KMS-11 (cell line): ENCODE results near the gene SPACA6.

Experiments used
- H2AFZ ChIP-seq: fragments of 200-600 bp; sonication (generic); 2 replicates; pipeline ENCODE4 v1.6.1; 2016; ENCODE audit warnings: antibody characterized with exemption, mixed run types, low read depth
- H3K27ac ChIP-seq: fragments of 200-600 bp; sonication (generic); 2 replicates; pipeline ENCODE4 v1.6.1; 2016; ENCODE audit warnings: mild to moderate bottlenecking, mixed run types
- H3K27me3 ChIP-seq: fragments of 200-600 bp; sonication (generic); 2 replicates; pipeline ENCODE4 v1.6.1; 2017; ENCODE audit warnings: mild to moderate bottlenecking, low read depth, mixed run types, moderate library complexity; ENCODE audit not compliant: insufficient read depth
- H3K36me3 ChIP-seq: fragments of 200-600 bp; sonication (generic); 2 replicates; pipeline ENCODE4 v1.6.1; 2017; ENCODE audit warnings: mild to moderate bottlenecking, mixed run types; ENCODE audit not compliant: insufficient read depth
- H3K4me1 ChIP-seq: fragments of 200-600 bp; sonication (generic); 2 replicates; pipeline ENCODE4 v1.6.1; 2016; ENCODE audit warnings: mild to moderate bottlenecking, low read depth, mixed run types; ENCODE audit not compliant: poor library complexity, severe bottlenecking
- H3K4me2 ChIP-seq: fragments of 200-600 bp; sonication (generic); 2 replicates; pipeline ENCODE4 v1.7.0; 2016; ENCODE audit warnings: mild to moderate bottlenecking, mixed run types
- H3K4me3 ChIP-seq: fragments of 200-600 bp; sonication (generic); IDR thresholded peaks from 2 replicates; pipeline ENCODE4 v1.6.1; 2017; ENCODE audit warnings: low read depth, low read length, mixed read lengths; ENCODE audit not compliant: insufficient read depth
- H3K79me2 ChIP-seq: fragments of 200-600 bp; sonication (generic); 2 replicates; pipeline ENCODE4 v1.6.1; 2016; ENCODE audit warnings: low read depth, mixed run types; ENCODE audit not compliant: insufficient read depth
- H3K9ac ChIP-seq: fragments of 200-600 bp; sonication (generic); 2 replicates; pipeline ENCODE4 v1.6.1; 2016; ENCODE audit warnings: mild to moderate bottlenecking, mixed run types
- H4K20me1 ChIP-seq: fragments of 200-600 bp; sonication (generic); 2 replicates; pipeline ENCODE4 v1.6.1; 2016; ENCODE audit warnings: mild to moderate bottlenecking, mixed run types; ENCODE audit not compliant: insufficient read depth
- CTCF ChIP-seq: fragments of 200-600 bp; sonication (generic); conservative IDR thresholded peaks from 2 replicates; pipeline ENCODE4 v1.6.1; 2017; ENCODE audit warnings: low read depth, mild to moderate bottlenecking, antibody characterized with exemption, low read length, moderate library complexity, mixed read lengths

SPACA6 gene

DNA sequence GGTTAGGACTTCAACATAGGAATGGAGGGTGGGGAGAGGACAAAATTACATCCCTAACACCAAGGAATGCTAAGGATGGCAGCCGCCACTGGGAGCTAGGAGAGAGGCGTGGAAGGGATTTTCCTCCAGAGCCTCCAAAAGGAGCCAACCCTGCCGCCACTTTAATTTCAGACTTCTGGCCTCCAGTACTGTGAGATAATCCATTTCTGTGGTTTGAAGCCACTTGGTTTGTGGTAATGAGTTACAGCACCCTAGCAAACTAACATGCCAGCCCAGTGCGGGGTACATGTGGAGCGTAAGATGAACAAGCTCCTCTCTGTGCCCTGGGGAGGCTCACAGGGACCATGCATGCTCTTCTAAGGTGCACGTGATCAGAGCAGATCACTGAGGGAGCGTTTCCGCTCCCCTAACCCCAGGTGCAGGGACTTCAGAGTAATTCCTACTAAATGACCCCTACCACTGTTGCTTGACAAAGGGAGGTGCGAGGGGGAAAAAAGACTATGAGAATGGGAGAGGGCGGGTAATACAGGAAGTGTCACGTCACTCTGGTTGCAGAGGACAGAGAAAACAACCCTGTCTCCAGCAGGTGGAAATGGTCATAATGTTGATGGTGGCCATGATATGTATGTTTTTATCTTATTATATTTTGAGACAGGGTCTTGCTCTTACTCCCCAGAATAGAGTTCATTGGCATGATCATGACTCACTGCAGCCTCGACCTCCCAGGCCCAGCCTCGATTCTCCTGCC lies 46.5 kb downstream of the SPACA6 start:
- no peak for TF ChIP-seq CTCF
- no peaks in the 10 kb centered on the region for H3K36me3 ChIP-seq
- no peak overlapping the region for H3K4me2 ChIP-seq
- no peak overlapping the region for H3K4me3 ChIP-seq
- no peak overlapping the region for H2AFZ ChIP-seq
- H3K27me3 ChIP-seq = no peaks in the 10 kb centered on the region
- no peaks in the 10 kb centered on the region for H3K79me2 ChIP-seq
- no peaks in the 10 kb centered on the region for H4K20me1 ChIP-seq
- H3K9ac ChIP-seq = no peak overlapping the region
- no peaks in the 10 kb centered on the region for H3K4me1 ChIP-seq
- no peak overlapping the region for H3K27ac ChIP-seq

- TF ChIP-seq CTCF = no peak
These were observed 47.2 kb downstream of the SPACA6 start for GRCh38 chr19:51740356-51740755.

DNA sequence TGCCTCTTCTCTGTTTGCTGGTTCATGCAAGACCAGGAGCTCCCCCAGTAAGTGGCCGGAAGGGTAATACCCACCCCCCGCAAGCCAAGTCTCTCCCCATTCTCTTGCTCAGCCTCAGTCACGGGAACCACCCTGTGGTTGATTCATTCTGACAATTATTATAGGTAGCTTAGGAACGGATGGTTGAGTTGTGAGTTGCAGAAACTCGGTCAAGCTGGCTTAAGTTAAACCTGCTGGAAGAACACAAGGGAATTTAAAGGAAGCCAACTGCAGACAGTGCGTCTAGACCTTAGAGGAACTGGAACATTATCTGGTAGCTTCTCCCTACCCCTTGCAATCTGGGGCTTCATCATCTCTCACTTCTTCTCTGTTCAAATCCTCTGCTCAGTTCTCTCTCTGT lies 49.7 kb downstream of the SPACA6 start:
- Histone ChIP-seq H3K79me2 (no peaks in the 10 kb centered on the region), H2AFZ (no peak overlapping the region), H3K27ac (no peak overlapping the region), H4K20me1 (no peaks in the 10 kb centered on the region), H3K4me3 (no peak overlapping the region), H3K36me3 (no peaks in the 10 kb centered on the region), H3K4me1 (no peaks in the 10 kb centered on the region), H3K4me2 (no peak overlapping the region), H3K27me3 (no peaks in the 10 kb centered on the region), H3K9ac (no peak overlapping the region)
- TF ChIP-seq CTCF = no peak

More at GRCh38 chr19:51740356-51740755, 47.2 kb downstream of the SPACA6 start:
- H3K4me3 ChIP-seq = no peak overlapping the region
- no peak overlapping the region for H3K9ac ChIP-seq
- no peak overlapping the region for H3K4me2 ChIP-seq
- H3K27ac ChIP-seq = no peak overlapping the region
- H3K36me3 ChIP-seq = no peaks in the 10 kb centered on the region
- H2AFZ ChIP-seq = no peak overlapping the region
- no peaks in the 10 kb centered on the region for H3K79me2 ChIP-seq
- no peaks in the 10 kb centered on the region for H3K27me3 ChIP-seq
- no peaks in the 10 kb centered on the region for H3K4me1 ChIP-seq
- H4K20me1 ChIP-seq = no peaks in the 10 kb centered on the region

DNA sequence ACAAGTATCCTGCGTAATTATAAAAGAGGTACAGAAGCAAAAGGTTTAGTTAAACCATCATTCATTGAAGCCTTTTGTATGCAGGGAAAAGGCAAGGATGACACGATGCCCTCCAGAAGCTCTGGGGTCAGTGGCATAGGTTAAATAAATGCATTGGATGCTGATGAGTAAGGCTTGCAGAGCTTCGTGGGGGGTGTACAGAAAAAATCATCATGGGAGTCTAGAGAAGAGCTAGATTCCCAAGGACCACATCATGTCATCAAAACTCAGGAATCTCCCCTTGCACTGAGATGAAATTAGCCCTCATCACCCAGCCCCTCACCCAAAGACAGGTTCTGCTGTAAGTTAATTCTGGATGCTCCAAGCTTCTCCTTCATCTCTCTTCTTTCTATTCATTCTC lies 50.3 kb downstream of the SPACA6 start:
- H3K4me2 ChIP-seq = no peak overlapping the region
- H3K36me3 ChIP-seq = no peaks in the 10 kb centered on the region
- H3K79me2 ChIP-seq = no peaks in the 10 kb centered on the region
- no peak overlapping the region for H2AFZ ChIP-seq
- H3K27me3 ChIP-seq = no peaks in the 10 kb centered on the region
- H3K4me3 ChIP-seq = no peak overlapping the region
- no peaks in the 10 kb centered on the region for H3K4me1 ChIP-seq
- H3K9ac ChIP-seq = no peak overlapping the region
- no peak overlapping the region for H3K27ac ChIP-seq
- no peaks in the 10 kb centered on the region for H4K20me1 ChIP-seq
- no peak for TF ChIP-seq CTCF
